ENCODE data around the gene IFRD2.
"Not testable (repeated sequence)": the region's sequence is repeated elsewhere in the genome, so short reads cannot be mapped to it uniquely, and the experiment has no call there.

IFRD2 gene

DNA sequence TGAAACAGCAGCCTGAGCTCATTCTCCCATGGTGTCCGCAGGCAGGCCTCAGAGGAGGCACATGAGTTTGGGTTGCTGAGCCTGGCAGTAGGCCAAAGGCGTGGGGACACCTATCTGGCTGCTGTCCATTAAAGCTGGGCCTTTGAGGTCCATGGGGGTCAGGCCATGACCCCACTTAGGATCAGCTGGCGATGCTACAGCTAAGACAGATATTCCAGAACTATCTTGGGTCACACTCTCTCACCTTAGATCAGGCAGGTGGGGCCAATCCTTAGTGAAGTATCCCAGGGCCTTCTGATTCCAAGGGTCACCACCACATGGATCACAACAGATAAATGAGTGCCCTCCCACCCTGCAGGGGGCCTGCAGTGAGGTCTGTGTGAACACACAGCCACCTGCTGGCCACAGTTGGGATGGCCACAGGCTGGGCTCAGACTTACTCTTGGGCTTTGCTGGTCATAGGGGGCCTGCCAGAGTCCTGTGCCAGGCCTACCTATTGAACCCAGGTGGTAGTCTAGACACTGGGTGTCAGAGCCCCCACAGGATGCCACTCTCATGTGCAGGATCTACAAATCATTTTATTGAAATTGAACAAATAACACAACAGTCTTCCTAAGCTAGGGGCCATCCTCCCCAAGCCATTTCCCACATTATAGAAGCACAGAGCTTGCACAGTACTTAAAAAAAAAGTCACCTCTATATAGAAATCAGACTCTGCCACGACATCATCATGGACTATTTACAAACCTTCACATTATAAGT, 32.3 kb upstream of the IFRD2 start:
- peak; percentile 33 for DNase-seq (ENCODE audit: low read depth)

DNA sequence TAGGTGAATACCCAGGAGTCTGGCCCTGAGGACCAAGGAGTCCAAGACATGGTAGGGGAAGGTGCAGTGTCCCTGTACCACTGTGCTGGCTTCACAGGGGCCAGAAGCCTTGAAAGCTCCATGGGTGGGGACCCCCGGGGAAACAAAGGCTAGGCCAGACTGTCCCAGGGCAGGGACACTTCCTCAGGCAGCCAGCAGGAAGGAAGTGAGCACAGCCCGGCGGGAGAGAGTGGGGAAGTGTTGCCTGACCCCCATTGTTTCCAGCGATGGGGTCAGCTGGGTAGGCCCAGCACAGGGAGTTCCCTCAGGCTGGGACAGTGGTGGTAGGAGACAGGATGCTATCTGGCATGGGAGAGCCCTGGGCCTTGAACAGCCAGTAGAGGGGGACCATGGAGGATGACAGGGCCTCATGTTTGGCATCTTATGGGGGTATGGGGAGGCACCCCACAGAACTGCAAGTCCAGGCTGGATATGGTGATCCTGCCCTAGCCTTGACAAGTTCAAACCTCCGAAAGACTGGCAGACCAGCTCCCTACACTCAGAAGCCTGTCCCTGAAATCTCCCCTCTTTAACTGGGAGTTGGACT, 31.5 kb upstream of the IFRD2 start:
- no peak for DNase-seq (ENCODE audit: low read depth)

DNA sequence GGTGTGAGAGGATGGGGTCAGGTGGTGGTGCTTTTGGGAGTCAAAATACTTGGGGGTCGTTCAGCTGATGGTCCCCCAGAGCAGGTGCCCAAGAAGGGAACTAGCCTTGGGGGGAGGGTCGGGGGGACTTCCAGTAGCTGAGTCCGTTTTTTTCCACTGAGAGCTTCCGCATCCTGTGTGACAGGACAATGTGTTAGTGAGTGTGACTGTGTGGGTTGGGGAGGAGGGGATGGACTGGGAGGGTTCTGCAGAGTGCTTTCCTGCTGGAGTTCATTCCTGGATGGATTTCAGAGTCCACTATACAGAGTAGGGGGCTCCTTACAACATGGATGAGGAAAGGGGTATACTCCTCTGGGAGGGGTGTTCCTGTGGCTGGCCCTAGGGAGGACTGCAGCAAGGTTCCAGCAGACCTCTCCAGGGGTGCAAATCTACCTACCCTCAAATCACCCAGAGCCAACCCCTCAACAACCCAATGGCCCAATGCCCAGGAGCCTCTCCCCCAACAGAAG, 30.9 kb upstream of the IFRD2 start:
- no peak for DNase-seq (ENCODE audit: low read depth)

DNA sequence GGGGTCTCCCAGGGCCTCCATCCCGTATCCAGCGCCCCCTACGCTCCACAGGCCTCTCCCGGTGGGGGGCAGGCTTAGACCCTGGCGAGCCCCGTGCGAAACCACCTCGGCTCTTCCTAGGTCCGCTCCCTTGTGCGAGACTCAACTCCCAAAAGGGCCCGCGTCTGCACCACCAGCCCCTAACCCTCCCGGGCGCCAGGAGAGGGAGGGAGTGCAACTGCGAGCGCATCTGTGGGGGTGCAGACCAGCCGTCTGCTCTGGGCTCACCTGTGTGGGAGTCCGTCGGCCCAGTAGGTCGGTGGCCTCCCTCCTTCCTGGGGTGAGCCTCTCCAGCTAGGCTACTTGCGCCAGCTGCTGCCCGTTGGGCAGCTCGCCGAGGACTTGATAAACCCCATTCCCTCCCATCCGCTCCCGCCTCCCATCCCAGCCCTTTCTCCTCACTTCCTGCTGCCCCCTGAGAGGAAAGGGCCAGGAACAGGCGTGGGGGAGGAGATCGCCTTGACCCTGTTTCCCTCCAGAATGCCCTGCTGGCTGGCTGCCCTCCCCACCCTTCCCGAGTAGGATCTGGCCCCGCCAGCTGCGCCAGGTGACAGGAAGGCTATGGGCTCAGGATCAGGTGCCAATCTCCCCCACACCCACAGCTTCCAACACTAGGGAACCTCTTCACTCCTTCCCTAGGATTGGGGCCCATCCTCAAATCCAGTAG, 30.3 kb upstream of the IFRD2 start, which contains the start of gene HYAL2:
Gene HYAL2 (minus strand): TSS at position 360 of the 706 bp plus-strand sequence. CDS start 2,256 bp downstream, outside the sequence.
- DNase-seq (ENCODE audit: low read depth) = no peak

DNA sequence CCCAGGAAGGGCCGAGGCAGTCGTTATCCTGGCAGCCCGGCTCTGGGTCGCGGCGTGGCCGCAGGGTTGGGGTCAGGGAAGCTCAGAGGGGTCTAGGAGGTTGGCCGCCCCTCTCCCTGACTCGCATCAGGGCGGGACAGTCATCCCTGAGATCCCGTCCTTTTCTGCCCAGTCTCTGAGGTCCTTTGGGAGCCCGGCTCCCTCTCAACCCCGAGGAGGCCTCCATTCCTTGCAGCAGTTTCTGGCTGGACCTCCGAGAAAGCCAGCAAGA, 29.8 kb upstream of the IFRD2 start:
- no peak for DNase-seq (ENCODE audit: low read depth)

DNA sequence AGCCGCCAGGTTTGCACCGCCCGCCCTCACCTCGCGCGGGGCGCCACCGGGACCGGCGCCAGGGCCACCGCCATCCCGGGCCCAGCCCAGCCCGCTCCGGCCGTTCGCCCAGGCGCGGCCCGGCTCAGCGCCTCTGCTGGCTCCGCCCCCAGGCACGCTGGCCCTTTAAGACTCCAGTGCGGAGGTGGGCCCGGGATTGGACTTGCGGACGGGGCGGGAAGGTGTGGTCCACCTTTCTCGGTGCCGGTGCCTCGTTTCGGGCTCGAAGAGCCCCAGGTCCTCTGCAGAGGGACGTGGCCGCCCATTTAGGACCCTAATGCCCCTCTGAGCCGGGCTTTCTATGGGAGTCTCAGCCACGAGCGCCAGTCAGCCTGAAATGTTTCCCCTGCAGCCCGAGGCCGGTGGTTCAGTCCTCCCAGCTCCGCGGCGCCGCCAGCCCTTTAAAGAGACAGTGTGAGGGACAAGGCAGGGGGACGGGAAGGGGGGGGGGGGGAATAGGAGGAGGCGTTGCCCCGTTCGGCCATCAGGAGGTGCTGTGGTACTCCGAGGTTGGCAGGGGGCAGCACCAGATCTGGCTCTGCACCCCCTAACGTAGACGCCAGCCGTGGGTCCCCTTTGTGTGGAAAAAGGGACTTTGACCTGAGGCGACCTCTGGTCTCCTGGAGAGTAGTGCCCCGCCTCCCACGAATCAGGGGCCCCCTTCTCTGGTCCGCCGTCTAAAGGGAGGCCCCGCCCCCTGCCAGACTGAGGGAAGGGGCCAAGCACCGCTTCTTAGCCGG, 29.3 kb upstream of the IFRD2 start:
- peak; percentile 71 for DNase-seq (ENCODE audit: low read depth)

DNA sequence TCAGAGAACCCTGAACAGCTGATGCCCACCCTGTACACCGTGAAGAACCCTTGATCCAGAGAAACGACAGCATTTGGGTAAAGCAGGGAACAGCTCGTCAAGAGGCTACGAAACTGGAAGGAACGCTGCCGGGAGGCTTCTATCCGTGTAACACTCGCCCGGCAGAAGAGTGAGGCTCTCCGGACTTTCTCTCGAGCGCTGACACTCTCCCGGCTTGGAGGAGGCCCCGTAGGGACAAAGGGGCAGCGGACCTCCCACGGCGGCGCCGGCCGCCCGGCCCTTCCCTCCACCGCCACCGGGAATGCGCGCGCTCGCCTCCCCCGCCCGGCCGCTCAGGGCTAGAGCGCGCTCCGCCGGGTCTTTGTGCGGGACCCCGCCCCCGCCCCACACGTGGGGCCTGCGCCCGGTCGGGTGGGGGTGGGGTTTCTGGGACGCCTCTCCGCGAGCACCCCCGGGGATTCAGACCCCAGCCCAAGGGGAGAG, 28.7 kb upstream of the IFRD2 start:
- peak; percentile 30 for DNase-seq (ENCODE audit: low read depth)

DNA sequence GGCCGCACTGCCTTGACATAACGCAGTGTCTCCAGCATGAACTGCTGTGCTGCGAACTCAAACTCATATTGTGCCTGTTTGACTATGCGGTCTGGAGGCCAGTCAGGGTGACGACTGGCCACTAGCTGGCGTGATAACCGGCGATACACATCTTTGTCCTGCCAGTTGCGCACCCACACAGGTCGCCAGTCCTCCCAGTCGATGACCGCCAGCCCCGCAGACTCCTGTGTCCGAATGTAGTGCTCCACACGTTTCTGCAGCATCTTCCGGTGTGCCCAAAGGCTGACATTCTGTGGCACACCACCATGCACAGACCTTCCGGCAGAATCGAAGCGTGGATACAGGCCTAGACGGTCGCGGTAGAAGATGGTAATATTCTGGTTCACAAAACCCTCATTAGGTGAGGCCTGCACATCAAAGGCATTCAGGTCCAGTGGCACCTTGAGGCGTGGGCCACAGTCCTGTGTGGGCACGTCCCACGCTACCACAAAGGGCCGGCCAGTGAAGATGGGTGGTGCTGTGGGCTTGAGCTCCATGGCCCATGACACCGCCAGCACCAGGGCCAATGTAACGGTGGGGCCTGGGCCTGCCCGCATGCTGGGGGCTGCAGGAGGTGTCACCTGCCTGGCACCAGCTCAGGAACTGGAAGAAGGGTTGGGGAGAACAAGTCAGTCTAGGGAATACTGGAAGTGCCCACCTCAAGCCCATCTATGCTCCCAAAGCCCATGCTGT, 27.8 kb upstream of the IFRD2 start:
- no peak for DNase-seq (ENCODE audit: low read depth)

DNA sequence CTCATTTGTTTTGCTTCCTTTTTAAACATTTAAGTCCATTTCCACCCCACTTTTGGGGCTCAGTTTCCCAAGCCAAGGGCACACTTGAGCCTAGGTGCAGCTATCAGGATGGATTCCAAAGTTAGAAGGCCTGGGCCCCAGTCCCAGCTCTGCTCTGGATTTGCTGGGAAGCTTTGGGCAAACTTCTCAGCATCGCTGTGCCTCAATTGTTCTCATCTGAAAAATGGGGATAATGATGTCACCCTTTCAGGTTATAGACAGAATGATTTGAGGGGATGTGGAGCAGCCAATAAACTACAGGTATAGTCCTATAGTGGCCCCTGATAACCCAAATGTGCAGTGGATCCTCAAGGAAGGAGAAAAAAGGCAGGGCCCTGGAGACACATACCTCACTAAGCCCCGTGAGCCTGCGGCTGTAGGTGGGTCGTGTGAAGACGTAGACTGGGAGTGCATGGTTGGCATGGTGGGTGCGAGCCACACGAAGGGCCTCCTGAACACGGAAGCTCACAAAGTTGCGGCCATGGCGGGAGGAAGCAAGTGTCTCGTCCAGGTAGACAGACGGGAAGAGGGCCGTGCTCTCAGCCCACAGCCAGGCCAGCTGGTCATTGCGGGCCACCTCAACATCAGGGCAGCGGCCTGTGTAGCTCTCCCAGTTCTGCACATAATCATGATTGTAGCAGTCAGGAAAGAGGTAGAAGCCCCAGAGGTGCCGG, 27.1 kb upstream of the IFRD2 start:
- no peak for DNase-seq (ENCODE audit: low read depth)

DNA sequence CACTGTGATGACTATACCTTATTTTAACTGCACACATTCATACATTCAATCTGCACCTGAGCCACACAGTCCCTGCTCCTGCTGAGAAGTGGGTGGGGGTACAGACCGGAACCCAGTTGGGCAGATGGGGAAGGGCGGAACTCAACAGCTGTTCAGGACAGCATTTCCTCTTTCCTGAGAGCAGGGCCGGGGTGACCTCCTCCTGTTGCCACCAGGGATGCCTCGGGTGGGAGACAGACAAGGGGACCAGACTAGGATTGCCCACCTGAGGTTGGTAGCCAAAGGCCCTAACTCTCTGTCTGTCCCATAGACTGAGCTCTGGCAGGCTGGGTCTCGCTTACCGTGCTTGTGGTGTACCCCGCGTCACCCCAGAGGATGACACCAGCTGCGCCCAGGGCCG, 26.4 kb upstream of the IFRD2 start:
- no peak for DNase-seq (ENCODE audit: low read depth)

DNA sequence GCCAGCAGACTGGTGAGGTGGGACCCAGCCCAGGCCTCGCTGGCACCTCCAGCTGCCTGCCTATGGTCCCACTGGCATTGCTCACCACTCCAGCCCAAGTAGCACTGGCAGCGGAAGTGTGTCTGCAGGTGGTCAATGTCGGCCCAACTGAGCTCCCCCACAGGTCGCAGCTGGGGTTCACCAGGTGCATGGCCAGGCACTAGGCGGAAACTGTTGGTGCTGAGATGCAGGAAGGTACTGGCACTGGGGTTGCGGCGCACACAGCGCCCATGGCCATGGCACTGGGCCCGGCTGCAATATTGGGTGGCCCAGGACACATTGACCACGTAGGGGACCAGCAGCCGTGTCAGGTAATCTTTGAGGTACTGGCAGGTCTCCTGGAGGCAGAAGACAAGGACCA, 25.9 kb upstream of the IFRD2 start:
- no peak for DNase-seq (ENCODE audit: low read depth)

DNA sequence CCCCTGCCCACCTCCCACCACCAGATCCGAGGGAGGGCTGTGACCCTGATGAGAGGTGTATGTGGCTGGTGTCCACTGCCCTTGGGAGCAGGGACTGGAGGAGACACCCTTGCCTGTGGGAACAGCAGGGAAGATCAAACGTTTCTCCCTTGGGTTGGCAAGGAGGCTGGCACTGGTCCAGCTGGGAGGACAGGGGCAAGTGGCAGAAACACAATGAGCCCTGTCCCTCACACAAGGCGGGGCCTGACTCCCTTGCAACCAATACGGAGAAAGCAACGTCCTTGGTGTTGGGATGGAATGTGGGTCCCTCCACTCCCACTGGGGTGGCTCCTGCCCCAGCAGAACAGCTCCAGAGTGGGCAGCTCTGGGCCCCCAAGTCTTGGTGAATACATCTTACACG, 25.1 kb upstream of the IFRD2 start:
- no peak for DNase-seq (ENCODE audit: low read depth)

DNA sequence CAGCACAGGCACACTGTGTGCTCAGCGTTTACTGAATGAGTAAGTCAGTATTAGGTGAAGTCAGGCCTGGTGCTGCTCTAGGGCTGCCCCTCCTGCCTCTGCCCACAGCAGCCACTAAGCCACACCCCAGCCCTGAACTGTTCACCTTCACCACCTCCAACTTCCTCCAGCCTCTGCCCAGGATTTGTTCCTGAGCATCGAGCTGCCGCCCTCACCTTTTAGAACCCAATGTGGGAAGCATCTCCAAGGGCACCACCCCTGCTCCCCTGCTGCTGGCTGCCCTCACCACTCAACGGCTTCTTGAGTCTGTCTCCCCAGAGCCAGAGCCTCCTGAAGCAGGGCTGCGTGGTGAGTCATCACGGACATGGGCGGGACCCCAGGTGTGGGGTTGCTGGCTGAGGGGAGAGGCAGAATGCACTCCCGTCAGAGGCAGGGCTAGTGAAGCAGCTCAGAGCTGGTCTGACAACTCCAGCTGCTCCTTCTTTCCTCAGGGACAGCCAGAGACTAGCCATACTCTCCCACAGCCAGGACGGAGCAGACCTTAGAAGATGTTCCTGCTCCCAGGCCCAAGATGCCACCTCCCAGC, 24.5 kb upstream of the IFRD2 start:
- peak; percentile 51 for DNase-seq (ENCODE audit: low read depth)

DNA sequence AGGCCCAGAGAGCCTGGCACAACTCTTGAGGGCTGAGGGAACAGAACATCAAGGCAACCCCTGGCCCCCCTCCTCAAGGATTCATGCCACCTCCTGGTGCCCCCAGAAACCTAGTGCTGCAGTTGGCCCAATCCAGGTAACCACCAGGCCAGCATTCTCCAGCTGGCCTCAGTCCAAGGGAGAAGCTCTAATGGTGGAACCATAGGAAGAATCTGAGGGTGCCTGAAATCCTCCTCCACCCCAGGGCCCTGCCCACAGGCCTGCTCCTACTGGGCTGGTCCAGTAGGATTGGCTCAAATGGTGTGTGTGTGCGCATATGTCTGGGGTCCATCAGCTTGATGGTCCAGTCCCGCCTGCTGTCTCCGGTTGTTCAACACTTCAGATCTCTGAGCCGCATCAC, 22.6 kb upstream of the IFRD2 start:
- DNase-seq (ENCODE audit: low read depth) = no peak

DNA sequence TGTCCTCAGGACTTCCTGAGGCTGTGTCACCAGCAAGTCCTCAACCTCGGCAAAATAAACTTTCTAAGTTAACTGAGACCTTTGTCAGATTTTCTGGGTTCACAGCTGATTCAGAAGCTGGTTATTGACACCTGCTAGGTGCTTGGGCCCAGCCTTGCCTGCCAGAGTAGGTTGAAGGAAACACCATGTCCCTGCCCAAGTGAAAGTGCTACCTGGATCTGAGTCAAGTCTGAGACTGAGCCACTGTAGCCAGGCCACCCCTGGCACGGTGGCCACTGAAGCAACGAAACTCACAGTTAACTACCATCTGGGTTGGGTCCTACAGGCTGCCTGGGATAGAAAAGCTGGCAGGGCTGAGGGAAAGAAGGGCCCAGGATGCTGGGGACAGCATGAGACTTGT, 22.1 kb upstream of the IFRD2 start:
- DNase-seq (ENCODE audit: low read depth) = no peak

DNA sequence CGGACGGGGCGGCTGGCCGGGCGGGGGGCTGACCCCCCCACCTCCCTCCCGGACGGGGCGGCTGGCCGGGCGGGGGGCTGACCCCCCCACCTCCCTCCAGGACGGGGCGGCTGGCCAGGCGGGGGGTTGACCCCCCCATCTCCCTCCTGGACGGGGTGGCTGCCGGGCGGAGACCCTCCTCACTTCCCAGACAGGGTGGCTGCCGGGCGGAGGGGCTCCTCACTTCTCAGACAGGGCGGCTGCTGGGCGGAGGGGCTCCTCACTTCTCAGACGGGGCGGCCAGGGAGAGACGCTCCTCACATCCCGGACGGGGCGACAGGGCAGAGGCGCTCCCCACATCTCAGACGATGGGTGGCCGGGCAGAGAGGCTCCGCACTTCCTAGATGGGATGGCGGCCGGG, 19.8 kb upstream of the IFRD2 start:
- DNase-seq (ENCODE audit: low read depth) = not testable (repeated sequence)

DNA sequence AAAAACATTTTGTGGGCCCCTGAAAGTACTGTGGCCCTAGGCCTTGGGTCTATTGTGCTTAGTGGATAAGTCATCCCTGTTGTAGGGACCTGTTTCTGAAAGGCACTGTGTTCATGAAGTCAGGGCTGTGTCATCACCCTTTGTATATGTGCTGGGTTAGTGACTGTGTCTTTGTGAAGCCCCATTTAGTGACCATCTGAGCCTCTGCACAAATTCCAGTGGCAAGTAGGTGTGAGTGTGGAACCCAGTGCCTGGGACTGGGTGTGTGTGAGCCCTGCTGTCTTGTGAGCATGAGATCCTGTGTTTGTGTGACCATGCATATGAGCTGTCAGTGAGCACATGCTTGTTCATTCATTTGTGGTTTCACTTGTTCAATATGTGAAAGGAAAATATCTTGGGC, 12.4 kb upstream of the IFRD2 start:
- DNase-seq (ENCODE audit: low read depth) = no peak

DNA sequence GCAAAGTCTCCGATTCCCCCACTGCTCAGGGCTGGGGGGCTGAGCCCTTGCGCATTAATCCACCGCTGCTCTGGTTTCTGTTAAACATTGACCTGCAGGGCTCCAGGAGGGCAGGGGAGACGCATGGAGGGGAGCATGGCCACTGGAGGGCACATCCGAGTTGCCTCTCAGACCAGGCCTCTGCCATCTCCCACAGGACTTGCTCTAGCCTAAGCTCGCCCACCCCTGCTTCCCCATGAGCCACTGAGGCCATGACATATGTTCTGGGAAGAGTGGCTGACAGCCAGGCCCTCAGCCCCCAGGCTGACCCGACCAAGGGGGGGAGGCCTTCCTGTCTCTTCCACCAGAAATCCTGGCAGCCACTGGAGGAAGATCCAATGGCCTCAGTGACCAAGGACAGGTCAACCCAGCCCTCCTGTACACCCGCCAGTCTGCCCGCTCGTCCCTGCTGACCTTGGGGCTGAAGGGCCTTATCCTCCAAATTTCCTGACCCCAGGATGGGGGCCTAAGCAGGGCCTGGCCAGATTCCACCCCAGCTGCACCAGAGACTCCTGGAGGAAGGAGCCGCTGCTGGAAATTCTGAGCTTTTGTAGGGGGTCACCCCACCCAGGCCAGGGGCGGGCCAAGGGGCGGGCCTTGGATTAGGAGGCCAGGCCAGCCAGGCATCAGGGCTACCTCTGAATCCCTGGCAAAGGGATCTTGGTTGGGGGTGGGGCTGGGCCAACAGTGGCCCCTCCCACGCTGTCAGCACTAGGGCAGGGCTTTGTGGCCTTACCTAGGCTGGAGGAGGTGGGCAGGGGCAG, 11.0 kb upstream of the IFRD2 start, which contains the start of gene HYAL1:
Gene HYAL1 (minus strand): TSS at position 562 of the 803 bp plus-strand sequence. CDS start 618 bp downstream, outside the sequence.
- no peak for DNase-seq (ENCODE audit: low read depth)

All from T follicular helper cell (primary cell).